ENCODE measurements around the gene SLAMF6.

Gene SLAMF6

DNA sequence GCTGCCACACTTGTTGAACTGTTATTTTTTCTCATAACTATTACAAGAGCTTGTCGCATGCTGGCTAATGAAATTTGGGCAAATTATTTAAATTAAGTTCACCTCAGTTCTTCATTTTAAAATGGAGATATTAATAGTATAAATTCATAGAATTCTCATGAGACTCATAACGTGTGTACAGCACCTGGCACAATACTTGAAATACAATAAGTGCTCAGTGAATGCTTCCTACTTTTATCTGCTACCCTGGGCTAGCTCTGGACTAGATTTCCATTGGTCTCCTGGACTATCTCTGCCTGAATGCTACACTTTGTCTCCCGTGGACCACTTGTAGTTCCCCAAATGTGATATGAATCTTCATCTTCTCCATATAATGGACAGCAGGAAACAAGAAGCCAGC lies 919 bp downstream of the SLAMF6 start:
- Histone ChIP-seq H3K4me2 (no peak overlapping the region), H3K4me1 (ENCODE audit: low read depth, poor library complexity, severe bottlenecking) (no peaks in the 10 kb centered on the region), H3K79me2 (ENCODE audit: insufficient read depth, low read depth) (no peaks in the 10 kb centered on the region), H3K9ac (no peak overlapping the region), H3K27me3 (ENCODE audit: insufficient read depth, low read depth) (no peaks in the 10 kb centered on the region), H4K20me1 (ENCODE audit: insufficient read depth) (no peaks in the 10 kb centered on the region), H2AFZ (ENCODE audit: low read depth) (no peak overlapping the region), H3K36me3 (ENCODE audit: insufficient read depth) (no peaks in the 10 kb centered on the region), H3K27ac (no peak overlapping the region), H3K4me3 (IDR thresholded peaks at IDR 0.05; ENCODE audit: insufficient read depth, low read depth, low read length) (no peak overlapping the region)
- TF ChIP-seq, protein P1, sequence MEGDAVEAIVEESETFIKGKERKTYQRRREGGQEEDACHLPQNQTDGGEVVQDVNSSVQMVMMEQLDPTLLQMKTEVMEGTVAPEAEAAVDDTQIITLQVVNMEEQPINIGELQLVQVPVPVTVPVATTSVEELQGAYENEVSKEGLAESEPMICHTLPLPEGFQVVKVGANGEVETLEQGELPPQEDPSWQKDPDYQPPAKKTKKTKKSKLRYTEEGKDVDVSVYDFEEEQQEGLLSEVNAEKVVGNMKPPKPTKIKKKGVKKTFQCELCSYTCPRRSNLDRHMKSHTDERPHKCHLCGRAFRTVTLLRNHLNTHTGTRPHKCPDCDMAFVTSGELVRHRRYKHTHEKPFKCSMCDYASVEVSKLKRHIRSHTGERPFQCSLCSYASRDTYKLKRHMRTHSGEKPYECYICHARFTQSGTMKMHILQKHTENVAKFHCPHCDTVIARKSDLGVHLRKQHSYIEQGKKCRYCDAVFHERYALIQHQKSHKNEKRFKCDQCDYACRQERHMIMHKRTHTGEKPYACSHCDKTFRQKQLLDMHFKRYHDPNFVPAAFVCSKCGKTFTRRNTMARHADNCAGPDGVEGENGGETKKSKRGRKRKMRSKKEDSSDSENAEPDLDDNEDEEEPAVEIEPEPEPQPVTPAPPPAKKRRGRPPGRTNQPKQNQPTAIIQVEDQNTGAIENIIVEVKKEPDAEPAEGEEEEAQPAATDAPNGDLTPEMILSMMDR (conservative IDR thresholded peaks at IDR 0.05; ENCODE audit: low read depth, low read length), result no peak

DNA sequence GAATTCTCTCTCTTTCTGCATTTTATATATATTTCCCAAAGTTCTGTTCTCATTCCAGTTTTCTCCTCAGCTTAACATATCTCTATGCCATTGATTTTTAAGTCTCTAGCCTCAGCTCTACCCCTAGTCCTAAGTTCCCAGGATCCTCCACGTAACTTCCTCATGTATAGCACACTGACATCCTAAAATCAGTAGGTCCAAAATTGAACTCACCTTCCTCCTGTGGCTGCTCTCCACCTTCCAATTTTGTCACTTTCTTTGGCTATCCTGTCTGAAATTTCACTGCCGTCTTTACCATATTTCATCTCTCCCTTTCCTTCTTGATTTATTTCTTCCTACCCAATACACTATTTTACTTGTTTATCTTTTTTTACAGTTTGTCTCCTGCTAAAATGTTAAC lies 1.5 kb downstream of the SLAMF6 start:
- no peaks in the 10 kb centered on the region for H3K4me1 ChIP-seq (ENCODE audit: low read depth, poor library complexity, severe bottlenecking)
- H4K20me1 ChIP-seq (ENCODE audit: insufficient read depth), result no peaks in the 10 kb centered on the region
- no peaks in the 10 kb centered on the region for H3K36me3 ChIP-seq (ENCODE audit: insufficient read depth)
- H3K27ac ChIP-seq, result no peak overlapping the region
- no peaks in the 10 kb centered on the region for H3K79me2 ChIP-seq (ENCODE audit: insufficient read depth, low read depth)
- TF ChIP-seq, protein P1 (conservative IDR thresholded peaks at IDR 0.05; ENCODE audit: low read depth, low read length), result no peak
- H3K9ac ChIP-seq, result no peak overlapping the region
- H3K27me3 ChIP-seq (ENCODE audit: insufficient read depth, low read depth), result no peaks in the 10 kb centered on the region
- no peak overlapping the region for H2AFZ ChIP-seq (ENCODE audit: low read depth)
- H3K4me2 ChIP-seq, result no peak overlapping the region
- H3K4me3 ChIP-seq (IDR thresholded peaks at IDR 0.05; ENCODE audit: insufficient read depth, low read depth, low read length), result no peak overlapping the region

DNA sequence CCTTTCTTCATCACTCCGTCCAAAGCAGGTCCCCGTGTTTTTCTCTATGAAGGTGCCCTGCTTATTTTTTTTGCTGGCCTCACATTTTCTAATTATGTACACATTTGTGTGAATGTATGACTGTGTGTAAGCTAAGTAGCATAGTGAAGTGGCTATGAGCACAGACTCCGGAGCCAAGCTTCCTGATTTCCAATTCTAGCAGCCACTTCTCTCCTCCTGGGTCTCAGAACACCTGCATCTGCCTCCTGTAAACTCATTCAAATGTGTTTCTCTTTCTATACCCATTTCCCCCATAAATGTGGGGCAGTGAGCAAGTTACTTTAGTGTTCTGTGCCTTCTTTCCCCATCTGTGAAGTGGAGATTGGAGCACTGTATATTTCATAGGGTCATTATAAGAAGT lies 2.1 kb downstream of the SLAMF6 start:
- no peak overlapping the region for H3K9ac ChIP-seq
- H3K4me2 ChIP-seq, result no peak overlapping the region
- H3K4me1 ChIP-seq (ENCODE audit: low read depth, poor library complexity, severe bottlenecking), result no peaks in the 10 kb centered on the region
- TF ChIP-seq, protein P1 (conservative IDR thresholded peaks at IDR 0.05; ENCODE audit: low read depth, low read length), result no peak
- peak overlapping the region; percentile 1 for H3K4me3 ChIP-seq (IDR thresholded peaks at IDR 0.05; ENCODE audit: insufficient read depth, low read depth, low read length)
- H3K36me3 ChIP-seq (ENCODE audit: insufficient read depth), result no peaks in the 10 kb centered on the region
- H3K27me3 ChIP-seq (ENCODE audit: insufficient read depth, low read depth), result no peaks in the 10 kb centered on the region
- no peaks in the 10 kb centered on the region for H3K79me2 ChIP-seq (ENCODE audit: insufficient read depth, low read depth)
- no peak overlapping the region for H2AFZ ChIP-seq (ENCODE audit: low read depth)
- no peak overlapping the region for H3K27ac ChIP-seq
- no peaks in the 10 kb centered on the region for H4K20me1 ChIP-seq (ENCODE audit: insufficient read depth)

DNA sequence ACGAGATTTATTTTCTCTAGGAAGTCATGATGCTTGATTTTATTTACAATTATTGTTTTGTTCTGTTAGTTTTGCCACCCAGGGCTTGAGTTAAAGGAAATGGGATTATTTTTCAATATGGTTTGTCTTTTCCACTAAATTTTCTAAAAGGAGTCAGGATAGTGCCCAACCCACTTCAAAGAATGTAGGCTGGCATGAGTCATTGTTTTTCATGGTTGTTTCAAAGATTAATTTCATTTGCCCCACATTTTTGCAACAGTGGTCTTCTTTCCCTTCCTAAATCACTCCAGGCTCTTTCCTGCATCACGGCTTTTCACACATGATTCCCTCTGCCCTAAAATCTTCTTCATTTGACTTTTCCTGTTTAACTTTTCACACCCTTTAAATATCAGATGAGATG lies 2.5 kb downstream of the SLAMF6 start:
- no peak overlapping the region for H3K27ac ChIP-seq

More for the DNA sequence above, 2.5 kb downstream of the SLAMF6 start:
- H3K9ac ChIP-seq, result no peak overlapping the region
- no peaks in the 10 kb centered on the region for H3K79me2 ChIP-seq (ENCODE audit: insufficient read depth, low read depth)
- H3K4me2 ChIP-seq, result no peak overlapping the region
- H3K27me3 ChIP-seq (ENCODE audit: insufficient read depth, low read depth), result no peaks in the 10 kb centered on the region
- no peak overlapping the region for H2AFZ ChIP-seq (ENCODE audit: low read depth)
- no peaks in the 10 kb centered on the region for H4K20me1 ChIP-seq (ENCODE audit: insufficient read depth)
- peak overlapping the region; percentile 8 for H3K4me3 ChIP-seq (IDR thresholded peaks at IDR 0.05; ENCODE audit: insufficient read depth, low read depth, low read length)
- no peaks in the 10 kb centered on the region for H3K36me3 ChIP-seq (ENCODE audit: insufficient read depth)
- TF ChIP-seq, protein P1 (conservative IDR thresholded peaks at IDR 0.05; ENCODE audit: low read depth, low read length), result no peak
- no peaks in the 10 kb centered on the region for H3K4me1 ChIP-seq (ENCODE audit: low read depth, poor library complexity, severe bottlenecking)
